Loucy (cell line): ENCODE results near the gene WASL.

Source experiments
- EZH2phosphoT487 ChIP-seq: fragments of 200-600 bp; IDR thresholded peaks from 2 replicates; pipeline ENCODE4 v1.6.1; 2018; ENCODE audit warnings: antibody characterized with exemption, mild to moderate bottlenecking, moderate library complexity, borderline replicate concordance
- TF ChIP-seq, protein P1 (sequence below): fragments of 200-600 bp; sonication (generic); conservative IDR thresholded peaks from 2 replicates; pipeline ENCODE4 v1.5.1; 2014; ENCODE audit warnings: mild to moderate bottlenecking, antibody characterized with exemption, low read length

DNA sequence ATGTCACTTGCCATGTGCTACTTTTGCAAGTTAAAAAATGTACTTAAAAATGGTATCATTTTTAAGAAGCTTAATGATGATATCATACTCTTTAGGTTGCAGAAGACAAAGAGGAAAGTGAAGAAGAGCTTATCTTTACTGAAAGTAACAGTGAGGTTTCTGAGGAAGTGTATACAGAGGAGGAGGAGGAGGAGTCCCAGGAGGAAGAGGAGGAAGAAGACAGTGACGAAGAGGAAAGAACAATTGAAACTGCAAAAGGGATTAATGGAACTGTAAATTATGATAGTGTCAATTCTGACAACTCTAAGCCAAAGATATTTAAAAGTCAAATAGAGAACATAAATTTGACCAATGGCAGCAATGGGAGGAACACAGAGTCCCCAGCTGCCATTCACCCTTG, 87.0 kb downstream of the WASL start:
- TF ChIP-seq, protein P1, sequence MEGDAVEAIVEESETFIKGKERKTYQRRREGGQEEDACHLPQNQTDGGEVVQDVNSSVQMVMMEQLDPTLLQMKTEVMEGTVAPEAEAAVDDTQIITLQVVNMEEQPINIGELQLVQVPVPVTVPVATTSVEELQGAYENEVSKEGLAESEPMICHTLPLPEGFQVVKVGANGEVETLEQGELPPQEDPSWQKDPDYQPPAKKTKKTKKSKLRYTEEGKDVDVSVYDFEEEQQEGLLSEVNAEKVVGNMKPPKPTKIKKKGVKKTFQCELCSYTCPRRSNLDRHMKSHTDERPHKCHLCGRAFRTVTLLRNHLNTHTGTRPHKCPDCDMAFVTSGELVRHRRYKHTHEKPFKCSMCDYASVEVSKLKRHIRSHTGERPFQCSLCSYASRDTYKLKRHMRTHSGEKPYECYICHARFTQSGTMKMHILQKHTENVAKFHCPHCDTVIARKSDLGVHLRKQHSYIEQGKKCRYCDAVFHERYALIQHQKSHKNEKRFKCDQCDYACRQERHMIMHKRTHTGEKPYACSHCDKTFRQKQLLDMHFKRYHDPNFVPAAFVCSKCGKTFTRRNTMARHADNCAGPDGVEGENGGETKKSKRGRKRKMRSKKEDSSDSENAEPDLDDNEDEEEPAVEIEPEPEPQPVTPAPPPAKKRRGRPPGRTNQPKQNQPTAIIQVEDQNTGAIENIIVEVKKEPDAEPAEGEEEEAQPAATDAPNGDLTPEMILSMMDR: no peak
- TF ChIP-seq EZH2phosphoT487: no peak
